ENCODE data around the gene PPP1R14C. TPM values are rescaled to one million over a fixed set of nuclear protein-coding genes. Genes with fewer than 3 reads are reported as not detected.

PPP1R14C gene
- total RNA-seq, 2 donors from 2014 or later = 94.9 to 114 TPM

DNA sequence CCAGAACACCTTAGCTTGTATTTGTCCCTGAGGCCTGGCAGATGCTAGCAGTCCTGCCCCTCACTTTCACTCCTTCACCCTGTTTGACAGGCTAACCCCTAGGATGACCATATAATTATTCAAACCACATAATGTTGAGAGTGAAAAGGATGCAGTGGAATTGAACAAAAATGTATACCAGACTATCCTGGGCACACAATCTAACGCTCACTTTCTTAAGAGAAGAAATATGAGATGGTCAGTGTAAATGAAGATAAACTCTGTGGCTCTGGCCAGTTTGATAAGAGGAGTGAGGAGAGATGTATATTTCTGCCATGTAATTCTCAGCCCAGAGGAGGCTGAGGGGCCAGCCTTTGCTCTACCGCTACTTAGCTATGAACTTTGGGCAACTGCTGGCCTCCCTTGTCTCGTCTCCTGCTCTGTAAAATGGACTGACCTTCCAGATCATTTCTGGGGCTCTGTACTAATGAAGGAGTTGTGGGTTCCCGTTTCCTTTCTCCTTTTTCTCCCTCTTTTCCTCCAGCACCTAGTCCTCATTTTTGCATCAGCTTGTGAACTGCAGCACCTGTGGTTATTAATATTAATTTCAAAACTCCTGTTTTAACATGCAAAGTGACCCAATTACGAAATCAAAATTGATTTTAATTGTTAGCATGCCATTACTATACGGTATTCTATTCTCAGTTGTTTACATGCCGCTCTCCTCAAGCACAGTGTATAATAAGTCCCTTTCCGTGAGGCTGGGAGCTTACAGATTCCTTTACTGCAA, 133.5 kb downstream of the PPP1R14C start:
- intact Hi-C loops (cut with DNase I) = no loop called here
- no peak for ATAC-seq
- no peak for DNase-seq

DNA sequence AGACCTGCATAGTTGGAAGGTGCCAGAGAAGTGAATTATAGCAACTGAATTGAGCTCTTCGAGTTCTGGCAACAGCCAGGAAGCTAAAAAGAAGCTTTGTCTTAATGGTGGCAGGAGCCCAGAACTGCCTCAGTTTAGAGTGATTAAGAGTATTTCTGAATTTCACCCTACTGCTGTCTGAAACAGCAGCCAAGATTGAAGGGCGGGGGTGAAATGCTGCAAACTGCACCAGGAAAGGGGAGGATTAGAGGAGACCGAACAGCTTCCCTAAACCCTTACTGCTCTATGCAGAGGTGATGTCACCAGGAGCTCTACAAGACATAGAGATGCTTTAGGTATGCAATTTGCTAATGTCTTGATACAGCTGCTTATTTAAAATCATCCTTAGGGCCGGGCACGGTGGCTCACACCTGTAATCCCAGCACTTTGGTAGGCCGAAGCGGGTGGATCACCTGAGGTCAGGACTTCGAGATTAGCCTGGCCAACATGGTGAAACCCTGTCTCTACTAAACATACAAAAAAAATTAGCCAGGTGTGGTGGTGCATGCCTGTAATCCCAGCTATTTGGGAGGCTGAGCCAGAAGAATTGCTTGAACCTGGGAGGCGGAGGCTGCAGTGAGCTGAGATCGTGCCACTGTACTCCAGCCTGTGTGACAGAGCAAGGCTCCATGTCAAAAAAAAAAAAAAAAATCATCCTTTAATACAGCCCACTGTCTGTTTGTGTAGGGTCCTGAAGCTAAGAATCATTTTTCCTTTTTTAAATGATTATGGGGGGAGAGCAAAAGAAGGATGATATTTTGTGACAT, 134.3 kb downstream of the PPP1R14C start:
- DNase-seq (no peak), ATAC-seq (peak in 1 of 2 donors; percentile 40)
- intact Hi-C loops (cut with DNase I) = no loop called here

DNA sequence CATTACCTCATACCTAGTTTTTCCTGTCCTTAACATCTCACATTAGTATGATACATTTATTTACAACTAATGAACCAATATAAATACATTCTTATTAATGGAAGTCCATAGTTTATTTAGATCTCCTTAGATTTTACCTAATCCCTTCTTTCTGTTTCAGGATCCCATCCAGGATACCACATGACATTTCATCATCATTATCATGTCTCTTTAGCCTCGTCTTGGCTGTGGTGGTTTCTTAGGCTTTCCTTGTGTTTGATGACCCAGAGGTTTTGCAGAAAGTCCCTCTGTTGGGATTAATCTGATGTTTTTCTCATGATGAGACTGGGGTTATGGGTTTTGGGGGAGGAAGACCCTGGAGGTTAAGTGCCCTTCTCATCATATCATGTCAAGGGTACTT, 136.7 kb downstream of the PPP1R14C start:
- intact Hi-C loops (cut with DNase I) = no loop called here
- DNase-seq = no peak
- ATAC-seq = no peak

DNA sequence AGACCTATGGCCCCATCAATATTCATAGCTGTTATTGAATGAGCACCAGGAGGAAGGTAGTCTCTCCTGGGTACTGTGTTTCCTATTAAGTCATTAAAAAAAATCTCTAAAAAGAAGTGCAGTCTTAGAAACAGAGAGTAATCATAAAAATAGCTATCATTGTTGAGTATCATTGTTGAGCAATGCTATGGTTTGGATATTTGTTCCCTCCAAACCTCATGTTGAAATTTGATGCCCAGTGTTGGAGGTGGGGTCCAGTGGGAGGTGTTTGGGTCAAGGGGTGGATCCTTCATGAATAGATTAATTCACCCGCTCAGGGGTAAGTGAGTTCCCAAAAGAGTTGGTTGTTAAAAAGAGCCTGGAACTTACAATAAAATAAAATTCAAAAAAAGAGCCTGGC, 137.9 kb downstream of the PPP1R14C start:
- intact Hi-C loops (cut with DNase I) = no loop called here
- DNase-seq (no peak), ATAC-seq (no peak)

DNA sequence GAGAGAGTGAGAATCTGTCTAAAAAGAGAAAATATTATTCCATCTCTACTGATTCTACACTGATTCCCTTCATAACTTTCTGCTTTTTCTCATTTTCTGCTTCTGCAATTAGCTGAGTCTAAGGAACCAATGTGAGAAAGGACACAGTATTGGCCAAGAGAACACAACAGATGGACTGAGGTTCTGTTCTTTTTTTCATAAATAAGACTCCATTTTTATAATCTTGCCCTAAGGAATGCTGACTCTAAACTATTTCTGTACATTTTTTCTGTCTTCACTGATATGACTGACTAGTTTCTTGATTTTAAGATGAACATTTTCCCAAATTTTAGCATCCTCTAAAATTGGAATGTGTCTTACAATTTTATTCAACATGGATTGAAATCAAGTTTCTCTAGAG, 138.9 kb downstream of the PPP1R14C start:
- intact Hi-C loops (cut with DNase I) = no loop called here
- ATAC-seq = no peak
- DNase-seq = no peak

DNA sequence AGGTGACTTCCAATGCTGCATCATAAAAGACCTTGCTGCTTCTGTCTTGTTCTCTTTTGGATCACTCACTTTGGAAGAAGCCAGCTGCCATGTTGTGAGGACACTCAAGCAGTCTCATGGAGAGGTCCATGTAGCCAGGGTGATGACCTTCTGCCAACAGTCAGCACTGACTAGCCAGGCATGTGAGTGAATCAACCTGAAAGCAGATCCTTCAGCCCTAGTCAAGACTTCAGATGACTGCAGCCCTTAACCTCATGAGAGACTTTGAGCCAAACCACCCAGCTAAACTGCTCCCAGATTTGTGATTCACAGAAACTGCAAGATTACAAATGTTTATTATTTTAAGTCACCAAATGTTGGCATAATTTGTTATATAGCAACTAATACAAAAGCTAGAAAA, 140.0 kb downstream of the PPP1R14C start:
- intact Hi-C loops (cut with DNase I) = no loop called here
- ATAC-seq (no peak), DNase-seq (no peak)

DNA sequence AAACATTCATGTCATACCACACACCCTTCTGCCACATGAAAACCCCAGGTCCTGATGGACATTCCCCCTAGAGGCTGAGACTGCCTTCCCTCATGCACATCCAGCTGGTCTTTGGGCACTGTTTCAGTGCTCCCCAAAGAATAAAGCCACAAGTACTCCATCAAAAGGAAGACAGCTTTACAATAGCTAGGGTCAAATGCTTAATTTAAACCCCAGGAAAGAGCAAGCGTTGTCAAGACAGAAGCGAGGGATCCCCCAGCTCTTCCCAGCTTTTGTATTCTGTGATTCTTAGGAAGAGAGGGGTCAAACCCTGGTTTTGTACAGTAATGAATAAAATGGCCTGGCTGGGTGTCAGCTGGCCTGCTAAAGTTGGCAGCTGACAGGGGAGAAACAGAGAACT, 143.6 kb downstream of the PPP1R14C start:
- no peak for DNase-seq
- ATAC-seq = no peak
- intact Hi-C loops (cut with DNase I) = no loop called here

DNA sequence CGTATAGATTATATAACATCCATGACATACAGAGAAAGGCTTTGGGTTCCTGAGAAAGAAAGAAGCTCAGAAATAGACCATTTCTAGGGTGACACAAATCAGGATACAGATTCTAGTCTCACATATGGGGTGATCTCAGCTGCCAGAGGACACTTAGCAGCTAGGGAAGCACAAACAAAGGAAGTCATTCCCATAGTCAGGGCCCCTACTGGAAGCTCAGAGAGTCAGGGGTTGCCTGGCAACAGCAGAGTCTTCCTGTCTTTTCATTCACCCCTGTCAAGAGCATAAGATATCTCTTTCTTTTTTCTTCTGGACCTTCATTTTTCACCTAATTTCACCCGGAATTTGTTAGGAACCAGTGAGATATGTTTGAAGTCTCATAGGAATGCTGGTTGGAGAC, 144.1 kb downstream of the PPP1R14C start:
- intact Hi-C loops (cut with DNase I) = no loop called here

DNA sequence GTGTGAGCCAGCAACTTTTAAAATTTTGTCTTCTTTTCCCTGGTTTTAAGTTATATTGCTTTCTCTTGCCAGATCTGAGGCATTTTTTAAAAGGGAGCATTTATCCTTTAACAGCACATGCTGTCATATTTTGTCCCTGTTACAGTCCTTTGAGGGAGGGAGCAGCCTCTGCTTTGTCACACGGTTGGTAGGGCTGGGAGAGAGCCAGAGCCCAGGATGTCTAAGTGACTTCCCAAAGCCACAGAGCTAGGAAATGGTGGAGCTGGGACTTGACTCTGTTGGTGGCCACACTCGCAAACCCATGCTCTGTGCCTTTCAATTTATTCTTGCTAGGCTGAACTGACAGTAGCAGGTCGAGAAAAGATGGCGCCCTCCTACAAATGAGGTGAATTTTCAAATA, 145.6 kb downstream of the PPP1R14C start:
- ATAC-seq (no peak), DNase-seq (no peak)
- intact Hi-C loops (cut with DNase I) = no loop called here

More for the DNA sequence above, 144.1 kb downstream of the PPP1R14C start:
- no peak for DNase-seq
- no peak for ATAC-seq

DNA sequence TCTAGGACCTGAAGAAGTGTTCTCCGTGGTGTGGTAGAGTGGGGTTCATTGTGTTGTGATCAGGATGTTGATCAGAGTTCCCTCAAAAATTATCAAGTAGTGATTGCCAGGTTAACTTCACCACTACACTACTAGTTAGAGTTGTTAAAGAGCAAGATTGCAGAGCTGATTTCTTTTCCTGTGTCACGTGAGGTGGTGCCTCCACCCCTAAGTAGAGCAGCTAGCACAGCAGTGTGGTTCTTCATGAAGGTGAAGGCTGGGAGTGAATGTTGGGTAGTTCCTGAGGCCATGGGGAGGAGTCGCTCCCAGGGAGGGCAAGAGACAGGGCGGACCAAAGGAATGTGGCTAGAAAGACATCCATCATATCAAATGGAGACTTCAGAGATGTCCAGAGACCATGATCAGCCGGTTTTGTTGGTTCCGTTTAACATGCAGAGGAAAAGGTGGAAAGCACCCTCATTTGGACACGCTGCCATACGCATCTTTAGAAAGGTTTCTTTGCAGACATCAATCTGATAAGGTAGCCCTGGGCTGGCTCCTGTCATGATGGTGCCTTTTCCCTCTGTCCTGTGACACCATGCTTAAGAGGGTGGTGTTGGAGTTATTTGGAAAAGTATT, 146.7 kb downstream of the PPP1R14C start:
- intact Hi-C loops (cut with DNase I) = no loop called here
- DNase-seq (no peak), ATAC-seq (no peak)

DNA sequence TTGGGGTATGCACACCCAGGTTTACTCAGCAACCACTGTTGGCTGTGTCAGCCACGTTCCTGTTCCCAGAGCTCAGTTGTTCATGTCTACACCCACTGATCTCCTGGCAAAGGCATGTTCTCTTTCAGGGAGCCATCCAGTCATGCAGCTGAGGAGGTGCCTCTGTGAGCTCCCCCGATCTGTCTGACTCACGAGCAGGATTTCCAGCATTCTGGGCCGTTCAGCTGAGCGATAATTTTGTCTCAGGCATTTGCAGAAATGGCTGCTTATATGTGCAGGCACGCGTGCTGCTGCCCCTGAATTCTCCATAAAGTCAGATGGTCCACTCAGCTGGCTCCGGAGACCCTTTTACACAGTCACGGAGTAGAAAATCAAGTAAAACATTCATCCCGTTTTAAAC, 147.6 kb downstream of the PPP1R14C start:
- intact Hi-C loops (cut with DNase I) = no loop called here
- ATAC-seq (peak in 1 of 2 donors; percentile 84), DNase-seq (no peak)

DNA sequence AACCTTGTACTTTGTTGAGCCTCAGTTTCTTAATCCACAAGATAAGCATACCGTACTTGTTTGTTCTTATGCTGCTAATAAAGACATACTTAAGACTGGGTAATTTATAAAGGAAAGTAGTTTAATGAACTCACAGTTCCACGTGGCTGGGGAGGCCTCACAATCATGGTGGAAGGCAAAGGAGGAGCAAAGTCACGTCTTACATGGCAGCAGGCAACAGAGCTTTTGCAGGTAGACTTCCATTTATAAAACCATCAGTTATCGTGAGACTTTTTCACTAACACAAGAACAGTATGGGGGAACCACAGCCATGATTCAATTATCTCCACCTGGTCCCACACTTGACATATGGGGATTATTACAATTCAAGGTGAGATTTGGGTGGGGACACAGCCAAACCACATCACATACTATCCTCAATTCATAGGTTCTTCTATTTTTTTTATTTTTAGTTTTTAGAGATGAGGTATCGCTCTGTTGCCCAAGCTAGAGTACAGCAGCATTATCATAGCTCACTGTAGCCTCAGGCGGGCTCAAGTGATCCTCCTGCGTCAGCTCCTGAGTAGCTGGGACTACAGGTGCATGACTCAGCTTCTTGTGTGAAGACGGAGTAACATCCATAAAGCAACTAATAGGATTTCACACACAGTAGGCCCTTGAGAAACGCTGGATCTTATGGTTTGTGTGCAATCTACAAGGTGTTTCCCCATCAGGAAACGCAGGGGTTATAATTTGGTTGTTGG, 149.3 kb downstream of the PPP1R14C start:
- ATAC-seq = no peak

DNA sequence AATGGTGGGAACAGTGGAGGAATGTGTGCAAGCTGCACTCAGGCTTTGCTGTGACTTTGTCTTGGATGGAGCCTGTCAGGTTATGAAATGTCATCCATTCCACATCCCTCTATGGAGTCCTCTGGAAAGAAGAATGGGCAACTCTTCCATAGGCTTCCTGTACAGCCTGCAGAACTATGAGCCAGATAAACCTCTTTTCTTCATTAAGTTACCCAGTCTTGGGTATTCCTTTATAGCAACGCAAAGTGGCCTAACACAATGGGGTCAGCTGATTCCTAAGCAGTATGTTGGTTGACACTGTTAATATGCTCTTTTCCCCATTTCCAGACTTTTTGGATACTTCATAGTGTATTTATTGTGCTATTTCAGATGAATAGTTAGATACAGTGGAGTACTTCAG, 150.2 kb downstream of the PPP1R14C start:
- intact Hi-C loops (cut with DNase I) = no loop called here
- ATAC-seq (no peak), DNase-seq (no peak)

More for the DNA sequence above, 149.3 kb downstream of the PPP1R14C start:
- intact Hi-C loops (cut with DNase I) = no loop called here
- DNase-seq = no peak

DNA sequence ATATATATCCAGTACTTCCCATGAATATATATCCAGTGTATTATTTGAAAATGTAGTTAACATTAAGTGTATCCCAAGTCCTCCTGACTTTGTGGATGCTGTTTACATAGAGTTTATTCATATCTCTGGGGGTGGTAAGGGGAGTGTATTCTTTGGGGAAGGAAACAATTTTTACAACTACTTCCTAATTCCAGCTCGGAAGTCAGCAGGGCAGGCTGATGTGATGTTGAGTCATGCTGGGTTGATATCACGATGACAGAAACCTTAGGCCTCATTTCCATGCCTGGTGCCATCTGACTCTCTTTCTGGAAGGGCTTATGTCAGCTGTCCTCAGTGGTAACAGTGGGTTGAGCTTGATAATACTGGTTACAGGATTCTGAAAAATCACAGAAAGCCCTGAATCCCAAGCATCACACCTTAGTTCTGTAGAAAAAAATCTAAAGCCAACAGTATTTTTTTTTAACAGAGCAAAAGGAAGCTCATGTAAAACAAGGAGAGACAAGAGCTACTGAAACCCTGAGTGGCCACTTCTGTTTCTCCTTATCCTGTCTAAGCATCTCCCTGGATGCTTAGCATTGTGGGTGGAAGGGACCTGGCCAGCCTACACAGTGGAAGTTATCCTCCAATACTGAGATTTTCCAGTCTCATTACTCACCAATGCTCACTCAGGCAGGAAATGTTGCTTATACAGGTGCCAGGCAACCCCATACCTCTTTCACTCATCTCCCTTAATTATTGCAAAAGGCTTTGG, 150.8 kb downstream of the PPP1R14C start:
- intact Hi-C loops (cut with DNase I) = no loop called here
- peak in 1 of 2 donors; percentile 56 for ATAC-seq
- no peak for DNase-seq

DNA sequence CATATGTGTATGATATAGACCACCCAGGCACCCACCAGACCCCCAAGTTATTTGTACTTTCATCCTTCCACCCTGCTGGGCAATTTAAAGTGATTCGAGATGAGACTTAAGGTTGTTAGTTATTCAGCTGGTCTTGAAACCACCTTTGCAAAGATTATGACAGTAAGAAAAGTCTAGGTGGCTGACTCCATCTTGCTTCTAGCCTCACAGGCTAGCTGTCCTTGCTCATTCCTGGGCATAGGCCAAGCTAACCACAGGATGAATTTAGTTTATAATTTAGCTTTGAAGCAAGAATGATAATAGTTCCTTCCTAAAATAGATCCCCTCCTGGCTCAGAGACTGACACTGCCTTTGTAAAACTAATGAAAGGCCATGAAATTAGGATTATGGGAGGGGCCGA, 154.0 kb downstream of the PPP1R14C start:
- intact Hi-C loops (cut with DNase I) = no loop called here
- no peak for ATAC-seq

DNA sequence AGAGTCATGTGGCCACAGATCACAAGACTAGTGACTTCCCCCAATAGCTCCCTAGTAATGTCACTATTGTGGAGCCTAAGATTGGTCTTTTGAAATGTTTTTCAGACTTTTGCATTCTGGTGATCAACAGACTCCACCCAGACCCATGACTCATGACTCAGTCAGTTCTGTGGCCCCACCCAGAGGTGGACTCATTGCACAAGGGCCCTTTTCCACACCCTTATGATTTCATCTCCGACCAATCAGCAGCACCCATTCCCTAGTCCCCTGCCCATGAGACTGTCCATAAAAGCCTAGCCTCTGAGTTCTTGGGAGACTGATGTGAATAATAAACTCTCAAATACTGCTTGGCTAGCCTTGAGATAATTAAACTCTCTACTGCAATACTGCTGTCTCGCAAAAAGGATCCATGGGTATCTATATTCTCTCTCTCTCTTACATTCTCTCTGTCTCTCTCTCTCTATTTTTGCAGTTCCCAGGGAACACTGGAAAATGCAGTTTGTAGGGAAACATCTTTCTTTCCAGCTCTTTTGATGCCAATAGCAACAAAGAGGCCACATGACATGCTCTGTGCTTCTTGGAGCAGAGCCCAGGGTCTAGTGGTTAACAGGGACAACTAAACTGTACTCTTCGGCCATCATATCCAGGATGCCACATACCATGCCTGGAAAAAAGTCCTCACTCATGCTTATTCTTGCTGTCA, 154.6 kb downstream of the PPP1R14C start:
- peak in 1 of 2 donors; percentile 79 for ATAC-seq
- intact Hi-C loops (cut with DNase I) = no loop called here
- no peak for DNase-seq

More for the DNA sequence above, 154.0 kb downstream of the PPP1R14C start:
- DNase-seq = no peak

DNA sequence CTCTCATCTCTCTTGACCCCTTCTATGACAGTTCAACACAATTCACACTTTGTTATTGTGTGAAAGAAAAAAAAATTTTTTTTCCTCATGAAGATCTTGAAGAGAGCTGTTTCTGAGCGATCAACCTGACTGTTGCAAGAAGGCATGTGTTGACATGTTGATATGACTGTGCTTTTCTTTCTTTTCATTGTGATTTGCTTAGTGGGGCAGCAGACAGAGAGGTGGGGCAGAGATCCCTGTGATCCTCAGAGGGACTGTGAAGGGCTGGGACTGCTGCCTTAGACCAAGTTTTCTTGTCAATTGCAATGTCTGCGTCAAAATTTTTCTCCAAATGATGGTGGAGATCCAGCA, 155.2 kb downstream of the PPP1R14C start:
- intact Hi-C loops (cut with DNase I) = no loop called here
- DNase-seq (no peak), ATAC-seq (no peak)

DNA sequence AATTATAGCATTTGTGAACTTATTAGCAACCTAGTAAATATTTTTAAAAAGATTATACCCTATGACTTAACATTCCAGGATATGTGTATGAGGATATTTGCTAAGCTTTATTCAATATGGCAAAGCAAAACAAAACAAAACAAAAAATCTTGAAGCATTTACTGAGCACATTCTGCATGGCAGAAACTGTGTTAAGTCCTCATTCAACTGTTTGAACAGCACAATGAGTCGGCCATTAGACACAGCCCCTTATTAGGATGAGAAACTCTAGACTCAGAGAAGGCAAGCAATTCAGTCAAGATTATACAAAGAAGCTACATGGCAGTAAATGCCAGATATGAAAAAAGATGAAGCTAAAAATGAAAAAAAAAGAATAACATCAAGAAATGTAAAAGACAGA, 155.8 kb downstream of the PPP1R14C start:
- intact Hi-C loops (cut with DNase I) = no loop called here

More for the DNA sequence above, 155.8 kb downstream of the PPP1R14C start:
- ATAC-seq (no peak), DNase-seq (no peak)

Measured in left cardiac atrium (tissue), 4 donors.